ENCODE data around the gene JADE3.

DNA sequence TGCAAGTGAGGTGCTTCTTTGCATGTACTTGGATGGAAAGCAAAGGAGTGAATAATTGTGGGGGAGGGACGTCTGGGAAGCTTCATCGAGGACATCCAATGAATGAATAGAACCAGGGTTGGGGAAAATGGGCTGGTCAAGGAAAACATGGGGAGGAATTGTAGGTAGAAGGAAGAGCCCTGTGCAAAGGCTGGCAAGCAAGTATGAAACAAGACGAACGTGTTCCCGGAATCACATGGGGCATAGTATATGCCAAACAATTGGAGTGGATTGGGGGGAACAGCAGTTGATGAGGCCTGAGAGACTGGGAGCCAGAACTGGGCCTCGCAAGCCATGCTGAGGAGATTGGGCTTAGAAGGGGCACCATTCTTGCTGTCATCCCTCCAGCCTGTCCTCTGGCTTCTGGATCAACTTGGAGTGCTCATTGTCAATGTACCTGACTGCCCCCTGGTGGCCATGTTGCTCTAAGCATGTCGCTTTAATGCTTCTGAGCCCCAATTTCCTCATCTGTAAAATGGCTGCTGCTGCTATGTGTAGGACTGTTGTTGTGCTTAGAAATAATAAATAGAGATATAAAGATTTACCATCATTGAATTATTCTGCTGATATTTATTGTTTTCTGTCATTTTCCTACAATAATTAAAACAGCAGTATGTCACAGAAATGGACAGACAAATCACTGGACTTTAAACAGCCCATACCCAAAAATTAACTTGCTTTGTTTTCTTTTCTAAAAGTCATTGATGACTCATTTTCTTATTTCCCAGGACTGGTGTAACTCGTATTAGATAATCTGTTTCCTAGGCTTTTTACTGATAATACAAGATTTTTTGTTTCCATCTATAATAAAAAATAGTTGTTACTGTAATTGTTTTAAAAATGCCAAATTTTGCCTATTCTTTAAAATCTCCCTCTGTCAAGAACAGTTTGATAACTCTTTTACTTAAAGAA lies 66.4 kb downstream of the JADE3 start:
- TF ChIP-seq EZH2 (IDR thresholded peaks at IDR 0.05; ENCODE audit: insufficient read depth, poor library complexity, severe bottlenecking) (no peak), EZH2phosphoT487 (IDR thresholded peaks at IDR 0.05; ENCODE audit: insufficient read depth, low read depth) (no peak)

All from GM23248 (cell line).